Thyroid gland (tissue), 4 donors: Measurements from ENCODE around the gene PLA2G4D. TPM values are rescaled to one million over a fixed set of nuclear protein-coding genes. Genes with fewer than 3 reads are reported as not detected.

Source experiments
- DNase-seq, 2 donors: peaks; one replicate each; pipeline ENCODE4 v3.0.0-alpha.2; 2019
- H3K27ac ChIP-seq, 3 donors: fragments of 200-600 bp; sonication (generic); 1 replicate in 2 of 3; 2 replicates in 1 of 3; pipeline ENCODE4 v1.5.1; 2016 to 2019; ENCODE audit warnings: mild to moderate bottlenecking in 1 of 3, moderate library complexity in 1 of 3
- H3K27me3 ChIP-seq: fragments of 200-600 bp; sonication (generic); one replicate; pipeline ENCODE4 v1.5.1; 2019
- H3K36me3 ChIP-seq, 2 donors: fragments of 200-600 bp; sonication (generic); one replicate each; pipeline ENCODE4 v1.5.1; 2016 to 2019
- H3K4me1 ChIP-seq, 2 donors: fragments of 200-600 bp; sonication (generic); one replicate each; pipeline ENCODE4 v1.5.1; 2017 to 2019
- H3K4me3 ChIP-seq, 3 donors: fragments of 200-600 bp; sonication (generic); replicated peaks in 1 of 3; 1 replicate in 2 of 3; 2 replicates in 1 of 3; pipeline ENCODE4 v1.5.1; 2016; ENCODE audit warnings: mild to moderate bottlenecking in 1 of 3
- H3K9me3 ChIP-seq: fragments of 200-600 bp; sonication (generic); one replicate; pipeline ENCODE4 v1.5.1; 2017
- POLR2A ChIP-seq, 2 donors: fragments of 450-650 bp; IDR thresholded peaks; one replicate each; pipeline ENCODE4 v1.6.1; 2017; ENCODE audit warnings: antibody characterized with exemption in 2 of 2, mild to moderate bottlenecking in 2 of 2, moderate library complexity in 1 of 2
- WGBS, 2 donors: methylation state at CpG; one replicate each; pipeline ENCODE4 v1.1.5; 2017; 5-methylcytosine and 5-hydroxymethylcytosine counted together
- intact Hi-C: fragments of 100-400 bp; cut with DNase I; formaldehyde crosslinking; loops from one replicate; pipeline ENCODE4 v1.15.1; 2023
- total RNA-seq, 4 donors: library from RNA; depleted of rRNA; stranded (reverse); fragments of >200 nt; gene quantifications; one replicate each; pipeline ENCODE4 v1.2.3, GENCODE V29; 2016
- TF ChIP-seq, protein P1 (sequence below), 6 experiments: fragments of 200-600 bp in 3 of 6; fragments of 450-650 bp in 3 of 6; sonication (generic) in 3 of 6; IDR thresholded peaks; one replicate each; pipeline ENCODE4 v1.5.1; 2016 to 2019; ENCODE audit warnings: antibody characterized with exemption in 6 of 6, mild to moderate bottlenecking in 2 of 6, inconsistent platforms in 1 of 6, moderate library complexity in 1 of 6

PLA2G4D gene
- total RNA-seq, 4 donors from 2014 or later, result not detected

DNA sequence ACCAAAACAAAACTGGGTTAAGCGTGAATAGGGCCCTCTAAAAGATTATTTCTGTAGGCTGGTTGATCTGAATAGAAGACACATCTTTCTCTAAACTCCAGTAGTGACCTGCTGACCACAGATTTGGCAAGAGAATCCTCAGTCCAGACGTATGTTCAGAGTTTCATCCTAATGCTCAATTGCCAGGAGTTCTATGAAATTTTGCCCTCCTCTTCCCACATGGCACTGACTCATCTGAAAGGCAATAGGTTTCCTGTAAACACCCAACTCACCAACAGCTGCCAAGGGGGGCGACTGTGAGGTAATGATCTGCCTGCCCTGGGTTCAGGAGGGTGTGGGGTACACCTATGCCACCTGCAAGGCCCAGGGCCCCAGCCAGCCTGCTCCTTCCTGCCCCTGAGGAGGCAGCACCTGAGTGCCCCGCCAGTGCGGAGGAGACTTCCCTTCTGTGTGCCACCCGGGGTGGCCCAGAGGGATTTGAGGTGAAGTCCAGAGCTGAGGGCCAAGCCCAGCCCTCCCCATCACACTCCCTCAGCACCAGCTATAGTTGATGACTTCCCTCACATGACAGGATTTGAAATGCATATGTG, 8.4 kb upstream of the PLA2G4D start:
- Histone ChIP-seq H3K27ac (no peak overlapping the region), H3K9me3 (no peaks in the 10 kb centered on the region), H3K4me1 (peaks cover 8 to 28% of the 10 kb centered on the region in 2 donors), H3K4me3 (no peak overlapping the region), H3K27me3 (no peaks in the 10 kb centered on the region), H3K36me3 (no peaks in the 10 kb centered on the region)
- intact Hi-C loops, result no loop called here
- TF ChIP-seq, protein P1, sequence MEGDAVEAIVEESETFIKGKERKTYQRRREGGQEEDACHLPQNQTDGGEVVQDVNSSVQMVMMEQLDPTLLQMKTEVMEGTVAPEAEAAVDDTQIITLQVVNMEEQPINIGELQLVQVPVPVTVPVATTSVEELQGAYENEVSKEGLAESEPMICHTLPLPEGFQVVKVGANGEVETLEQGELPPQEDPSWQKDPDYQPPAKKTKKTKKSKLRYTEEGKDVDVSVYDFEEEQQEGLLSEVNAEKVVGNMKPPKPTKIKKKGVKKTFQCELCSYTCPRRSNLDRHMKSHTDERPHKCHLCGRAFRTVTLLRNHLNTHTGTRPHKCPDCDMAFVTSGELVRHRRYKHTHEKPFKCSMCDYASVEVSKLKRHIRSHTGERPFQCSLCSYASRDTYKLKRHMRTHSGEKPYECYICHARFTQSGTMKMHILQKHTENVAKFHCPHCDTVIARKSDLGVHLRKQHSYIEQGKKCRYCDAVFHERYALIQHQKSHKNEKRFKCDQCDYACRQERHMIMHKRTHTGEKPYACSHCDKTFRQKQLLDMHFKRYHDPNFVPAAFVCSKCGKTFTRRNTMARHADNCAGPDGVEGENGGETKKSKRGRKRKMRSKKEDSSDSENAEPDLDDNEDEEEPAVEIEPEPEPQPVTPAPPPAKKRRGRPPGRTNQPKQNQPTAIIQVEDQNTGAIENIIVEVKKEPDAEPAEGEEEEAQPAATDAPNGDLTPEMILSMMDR (IDR thresholded peaks at IDR 0.05), result no peak
- no peak for TF ChIP-seq POLR2A (IDR thresholded peaks at IDR 0.05)
- no peak for DNase-seq
- WGBS, 2 donors, result 78 to 84% methylated on average over 3 to 6 of the region's 6 CpGs

DNA sequence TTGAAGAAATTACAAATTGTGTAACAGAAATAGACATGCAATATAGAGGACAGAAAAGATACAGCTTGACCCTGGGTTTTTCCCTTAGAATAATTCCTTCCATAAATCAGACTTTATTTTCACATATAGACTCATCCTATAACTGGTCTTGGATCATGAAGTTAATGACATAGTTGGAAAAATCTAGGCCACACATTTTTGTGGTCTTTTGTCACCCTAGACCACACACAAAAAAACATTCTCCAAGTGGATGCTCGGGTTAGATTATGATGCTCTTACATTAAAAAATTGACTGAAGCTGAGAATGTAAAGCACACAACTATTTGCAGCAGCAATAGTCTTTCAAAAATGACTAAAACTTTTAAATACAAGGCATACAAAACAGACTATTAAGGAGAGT, 7.5 kb upstream of the PLA2G4D start:
- Histone ChIP-seq H3K4me1 (peaks cover 8 to 28% of the 10 kb centered on the region in 2 donors), H3K9me3 (no peaks in the 10 kb centered on the region), H3K27me3 (no peaks in the 10 kb centered on the region), H3K4me3 (no peak overlapping the region), H3K36me3 (no peaks in the 10 kb centered on the region), H3K27ac (no peak overlapping the region)
- TF ChIP-seq, protein P1 (IDR thresholded peaks at IDR 0.05), result no peak
- no peak for TF ChIP-seq POLR2A (IDR thresholded peaks at IDR 0.05)
- intact Hi-C loops, result no loop called here
- WGBS, 2 donors, result 88 to 89% methylated on average over 1 of the region's 1 CpG
- no peak for DNase-seq

DNA sequence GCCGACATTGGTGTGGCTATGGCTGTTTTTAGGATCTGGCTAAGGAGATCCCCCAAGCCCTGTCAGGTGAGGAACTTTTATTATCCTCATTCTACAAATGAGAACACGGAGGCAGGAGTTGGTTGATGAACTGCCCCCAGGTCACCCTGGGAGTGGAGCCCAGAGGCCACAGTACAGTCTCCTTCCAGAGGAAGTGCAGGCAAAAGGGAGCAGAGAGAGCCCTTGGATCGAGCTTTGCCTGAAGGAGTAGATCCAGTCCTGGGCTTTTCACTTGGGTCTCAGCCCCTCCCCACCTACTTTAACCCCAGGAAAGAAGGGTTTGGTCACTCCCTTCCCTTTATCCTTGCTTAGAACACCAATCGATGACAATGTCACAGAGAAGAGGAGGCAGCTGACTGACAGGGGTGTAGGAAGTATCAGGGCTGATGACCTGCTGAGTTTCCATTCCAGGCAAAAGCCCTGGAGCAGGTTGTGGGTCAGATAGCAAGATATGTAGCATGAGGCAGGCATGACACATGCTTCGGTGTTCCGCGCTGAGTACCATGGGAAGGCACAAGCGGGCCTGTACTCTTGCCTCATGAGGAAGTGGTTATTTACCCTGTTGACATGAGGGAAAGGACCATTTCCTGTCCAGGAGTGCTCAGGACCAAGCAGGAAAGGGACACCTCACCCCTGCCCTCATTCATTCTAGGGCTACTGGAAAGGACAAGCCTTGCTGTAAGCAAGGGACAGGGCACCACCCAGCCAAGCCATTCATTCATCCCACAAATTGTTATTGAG, 5.8 kb upstream of the PLA2G4D start:
- no peak for TF ChIP-seq POLR2A (IDR thresholded peaks at IDR 0.05)
- TF ChIP-seq, protein P1 (IDR thresholded peaks at IDR 0.05), result no peak
- peaks cover 4 to 11% of the 10 kb centered on the region in 2 donors for H3K4me1 ChIP-seq
- 75 to 83% methylated on average over 8 of the region's 8 CpGs for WGBS, 2 donors
- intact Hi-C loops, result no loop called here
- H3K9me3 ChIP-seq, result no peaks in the 10 kb centered on the region
- H3K27ac ChIP-seq, result no peak overlapping the region
- no peak for DNase-seq
- no peaks in the 10 kb centered on the region for H3K36me3 ChIP-seq
- no peak overlapping the region for H3K4me3 ChIP-seq
- H3K27me3 ChIP-seq, result no peaks in the 10 kb centered on the region

DNA sequence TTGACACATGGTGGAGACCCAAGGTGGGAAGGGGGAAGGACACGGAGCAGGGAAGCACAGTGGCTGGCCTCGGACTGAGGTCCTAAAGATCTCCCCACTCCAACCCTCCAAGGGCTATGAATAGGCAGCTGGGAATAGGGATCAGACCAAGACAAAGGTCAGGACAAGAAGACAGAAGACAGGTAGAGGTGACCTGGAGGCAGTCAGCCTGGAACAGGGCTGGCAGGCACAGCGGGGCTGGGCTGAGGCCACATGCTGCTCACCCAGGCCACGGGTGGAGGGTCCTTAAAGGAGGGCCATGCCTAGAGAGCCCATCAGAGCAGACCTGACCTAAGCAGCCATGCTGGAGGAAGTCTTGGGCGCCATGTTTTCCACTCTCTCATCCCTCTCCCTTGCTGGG, 2.7 kb upstream of the PLA2G4D start:
- WGBS, 2 donors, result 89 to 91% methylated on average over 5 of the region's 5 CpGs
- Histone ChIP-seq H3K36me3 (no peaks in the 10 kb centered on the region), H3K27me3 (no peaks in the 10 kb centered on the region), H3K4me1 (peaks cover 4 to 12% of the 10 kb centered on the region in 2 donors), H3K27ac (no peak overlapping the region), H3K4me3 (no peak overlapping the region), H3K9me3 (no peaks in the 10 kb centered on the region)
- DNase-seq, result no peak
- intact Hi-C loops, result no loop called here
- no peak for TF ChIP-seq POLR2A (IDR thresholded peaks at IDR 0.05)

DNA sequence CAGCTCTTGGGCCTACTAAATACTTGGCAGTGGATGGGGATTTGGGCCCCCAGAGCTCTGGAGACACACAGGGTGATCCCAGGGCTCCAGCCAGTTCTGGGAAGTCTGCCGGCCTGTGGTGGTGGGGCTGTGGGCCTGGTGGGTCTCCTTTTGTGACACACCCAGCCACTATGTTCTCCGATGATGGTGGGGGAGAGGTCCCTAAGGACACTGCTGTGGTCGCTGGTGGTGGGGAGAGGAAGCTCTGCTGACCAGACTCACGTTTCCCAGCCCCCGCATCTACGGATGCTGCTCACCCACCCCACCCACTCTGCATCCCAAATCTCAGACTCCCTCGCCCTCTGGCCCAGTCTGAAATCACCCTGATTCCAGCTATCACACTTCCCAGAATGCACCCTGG, 396 bp downstream of the PLA2G4D start:
- TF ChIP-seq, protein P1 (IDR thresholded peaks at IDR 0.05), result no peak
- TF ChIP-seq POLR2A (IDR thresholded peaks at IDR 0.05), result no peak
- 74 to 78% methylated on average over 7 of the region's 7 CpGs for WGBS, 2 donors
- H3K4me3 ChIP-seq, result no peak overlapping the region

More for the DNA sequence above, 396 bp downstream of the PLA2G4D start:
- no peaks in the 10 kb centered on the region for H3K9me3 ChIP-seq
- H3K4me1 ChIP-seq, result peaks cover 0 to 3% of the 10 kb centered on the region in 2 donors
- intact Hi-C loops, result no loop called here
- H3K36me3 ChIP-seq, result no peaks in the 10 kb centered on the region
- no peaks in the 10 kb centered on the region for H3K27me3 ChIP-seq
- no peak for DNase-seq
- H3K27ac ChIP-seq, result no peak overlapping the region
